ENCODE results near the gene PELI1. TPM values are rescaled to one million over a fixed set of nuclear protein-coding genes. Genes with fewer than 3 reads are reported as not detected.

Gene PELI1
- total and polyA plus RNA-seq, 2 of the 8 experiments (the other 6 are each of a cell fraction or from before 2014, with no cell fraction given), result 21.8 to 57.1 TPM

GRCh38 chr2:64162516-64162915 lies 18.3 kb upstream of the PELI1 start:
- Histone ChIP-seq H2AK5ac (ENCODE audit: low read depth, low read length) (no peak overlapping the region), H3K23me2 (ENCODE audit: low read depth, low read length) (no peaks in the 10 kb centered on the region), H2BK120ac (replicated peaks; ENCODE audit: low read depth, low read length) (no peak overlapping the region), H3K4me2 (ENCODE audit: insufficient read depth in 1 of 2, low read depth in 2 of 2, low read length in 2 of 2) (no peak overlapping the region), H3K79me1 (ENCODE audit: low read depth, low read length) (no peaks in the 10 kb centered on the region), H3K23ac (ENCODE audit: insufficient read length) (no peak overlapping the region), H3K4me1 (replicated peaks in 1 of 4; ENCODE audit: control insufficient read depth in 3 of 4, insufficient read depth in 4 of 4, low read length in 3 of 4) (no peaks in the 10 kb centered on the region), H3K27ac (ENCODE audit: low read depth, low read length) (no peak overlapping the region), H3K18ac (ENCODE audit: extremely low read depth, low read length) (no peak overlapping the region), H3K27me3 (replicated peaks in 1 of 4; ENCODE audit: control insufficient read depth in 3 of 4, extremely low read depth in 1 of 4, insufficient read depth in 3 of 4, low read length in 3 of 4) (no peaks in the 10 kb centered on the region), H2BK5ac (ENCODE audit: low read depth, low read length) (no peak overlapping the region), H4K5ac (ENCODE audit: insufficient read length, low read depth, low read length) (no peak overlapping the region), H3K56ac (replicated peaks; ENCODE audit: insufficient read length, low read depth, low read length) (no peak overlapping the region), H2BK12ac (ENCODE audit: low read depth, low read length) (no peak overlapping the region), H2AFZ (ENCODE audit: low read length) (no peak overlapping the region), H4K20me1 (replicated peaks in 1 of 2; ENCODE audit: control insufficient read depth in 1 of 2, insufficient read depth in 2 of 2, low read length in 2 of 2) (no peaks in the 10 kb centered on the region), H3K4me3 (ENCODE audit: extremely low read depth in 1 of 4, insufficient read depth in 2 of 4, low read depth in 3 of 4, low read length in 4 of 4) (no peak overlapping the region), H3K36me3 (ENCODE audit: control insufficient read depth in 2 of 4, insufficient read depth in 4 of 4, low read length in 3 of 4) (no peaks in the 10 kb centered on the region), H2BK15ac (ENCODE audit: low read length) (no peak overlapping the region), H4K91ac (replicated peaks; ENCODE audit: insufficient read length, low read length) (no peak overlapping the region), H3K9me3 (ENCODE audit: insufficient read depth in 2 of 2, low read depth in 1 of 2, low read length in 1 of 2) (no peaks in the 10 kb centered on the region), H3K4ac (replicated peaks; ENCODE audit: insufficient read length, low read depth, low read length) (no peak overlapping the region), H3K9ac (replicated peaks in 1 of 4; ENCODE audit: extremely low read depth in 1 of 4, low read depth in 3 of 4, low read length in 3 of 4) (no peak overlapping the region), H2BK20ac (ENCODE audit: low read length) (no peak overlapping the region), H3K14ac (ENCODE audit: insufficient read length) (no peak overlapping the region), H3K79me2 (ENCODE audit: control insufficient read depth in 1 of 2, insufficient read depth in 2 of 2, low read length in 2 of 2) (no peaks in the 10 kb centered on the region), H4K8ac (ENCODE audit: extremely low read depth, insufficient read depth, low read length) (no peak overlapping the region)
- 82% methylated on average over 1 of the region's 1 CpG; no CpG with 5 or more reads in 1 of the 2 experiments for WGBS, 2 experiments (ENCODE audit: extremely low coverage in 1 of 2, insufficient coverage in 1 of 2, insufficient read length in 1 of 2, insufficient replicate concordance in 2 of 2, low coverage in 1 of 2, low lambda C conversion rate in 2 of 2, missing lambda C conversion rate in 1 of 2)
- ChIA-PET CTCF (ENCODE audit: partially characterized antibody) (no interaction called here), POLR2A (ENCODE audit: partially characterized antibody) (interaction anchor here (0.6 kb wide), 1 partner anchor 74 kb away, joined by 4 read pairs; no protein-coding TSS in a partner anchor)
- DNase-seq (ENCODE audit: low read depth in 1 of 2, low spot score in 2 of 2) (no peak), FAIRE-seq (no peak)
- TF ChIP-seq, protein P1, sequence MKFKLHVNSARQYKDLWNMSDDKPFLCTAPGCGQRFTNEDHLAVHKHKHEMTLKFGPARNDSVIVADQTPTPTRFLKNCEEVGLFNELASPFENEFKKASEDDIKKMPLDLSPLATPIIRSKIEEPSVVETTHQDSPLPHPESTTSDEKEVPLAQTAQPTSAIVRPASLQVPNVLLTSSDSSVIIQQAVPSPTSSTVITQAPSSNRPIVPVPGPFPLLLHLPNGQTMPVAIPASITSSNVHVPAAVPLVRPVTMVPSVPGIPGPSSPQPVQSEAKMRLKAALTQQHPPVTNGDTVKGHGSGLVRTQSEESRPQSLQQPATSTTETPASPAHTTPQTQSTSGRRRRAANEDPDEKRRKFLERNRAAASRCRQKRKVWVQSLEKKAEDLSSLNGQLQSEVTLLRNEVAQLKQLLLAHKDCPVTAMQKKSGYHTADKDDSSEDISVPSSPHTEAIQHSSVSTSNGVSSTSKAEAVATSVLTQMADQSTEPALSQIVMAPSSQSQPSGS (IDR thresholded peaks at IDR 0.05; ENCODE audit: low read length), result no peak
- TF ChIP-seq CHD1 (IDR thresholded peaks at IDR 0.05; ENCODE audit: low read depth, low read length), result no peak
- TF ChIP-seq, protein P2, sequence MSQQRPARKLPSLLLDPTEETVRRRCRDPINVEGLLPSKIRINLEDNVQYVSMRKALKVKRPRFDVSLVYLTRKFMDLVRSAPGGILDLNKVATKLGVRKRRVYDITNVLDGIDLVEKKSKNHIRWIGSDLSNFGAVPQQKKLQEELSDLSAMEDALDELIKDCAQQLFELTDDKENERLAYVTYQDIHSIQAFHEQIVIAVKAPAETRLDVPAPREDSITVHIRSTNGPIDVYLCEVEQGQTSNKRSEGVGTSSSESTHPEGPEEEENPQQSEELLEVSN (IDR thresholded peaks at IDR 0.05), result no peak
- no peak for TF ChIP-seq GTF2F1 (IDR thresholded peaks at IDR 0.05; ENCODE audit: borderline replicate concordance, low read depth, low read length)
- no peak for TF ChIP-seq EP300 (IDR thresholded peaks at IDR 0.05; ENCODE audit: borderline replicate concordance in 1 of 2, low read depth in 2 of 2, low read length in 2 of 2)
- no peak for TF ChIP-seq CHD2 (IDR thresholded peaks at IDR 0.05; ENCODE audit: low read length)
- no peak for TF ChIP-seq SAP30 (IDR thresholded peaks at IDR 0.05; ENCODE audit: insufficient read depth, insufficient replicate concordance, low read length)
- no peak for TF ChIP-seq POU5F1 (IDR thresholded peaks at IDR 0.05; ENCODE audit: low read depth, low read length)
- no peak for TF ChIP-seq USF2 (IDR thresholded peaks at IDR 0.05; ENCODE audit: low read length)
- no peak for TF ChIP-seq SRF (IDR thresholded peaks at IDR 0.05; ENCODE audit: low read depth, low read length)
